ENCODE data around the gene RAB5B. TPM values are rescaled to one million over a fixed set of nuclear protein-coding genes. Genes with fewer than 3 reads are reported as not detected.

RAB5B gene
- total RNA-seq, 1 experiment from 2014 or later: 102 TPM

GRCh38 chr12:55925870-55926737 lies 47.8 kb upstream of the RAB5B start:
- Histone ChIP-seq H3K27me3 (ENCODE audit: control insufficient read depth, insufficient read depth, low read length) (no peaks in the 10 kb centered on the region), H3K9me3 (ENCODE audit: control insufficient read depth, insufficient read depth, low read depth, low read length) (no peaks in the 10 kb centered on the region), H3K36me3 (ENCODE audit: control insufficient read depth, insufficient read depth, low read length) (peaks cover 4% of the 10 kb centered on the region; the same call in 1 of the 2 replicates), H3K27ac (ENCODE audit: low read length) (peak overlapping the region; percentile 100), H3K4me3 (ENCODE audit: low read depth in 2 of 2, low read length in 2 of 2) (peak overlapping the region; percentile 67 to 91), H3K4me1 (ENCODE audit: control insufficient read depth, insufficient read depth, low read length) (peaks cover 28% of the 10 kb centered on the region)
- peak; percentile 5 for ATAC-seq
- TSS peak; percentile 81 for BruUV-seq (replicated peaks)
- TF ChIP-seq CTCF (IDR thresholded peaks at IDR 0.05) (0 out of 2 replicates have a peak, but pooled peaks have one; percentile 26), POLR2AphosphoS5 (IDR thresholded peaks at IDR 0.05; ENCODE audit: low read depth, low read length) (no peak)
- in situ Hi-C loops (cut with HindIII; ENCODE audit: low pct_unique_long_range_greater_than_20kb, low sequenced_read_pairs): no loop called here
- intact Hi-C loops (cut with micrococcal nuclease; ENCODE audit: unreplicated experiment): loop anchor here (2.0 to 5.0 kb wide), 2 partner anchors 97 to 199 kb away; partner anchors contain the start of genes CD63 and DNAJC14
- POLR2A ChIA-PET: interaction anchor here (0.6 to 1.3 kb wide), 3 partner anchors 30 to 109 kb away, joined by 3 to 13 read pairs (median 5); no protein-coding TSS in a partner anchor
- no peak for DNase-seq (ENCODE audit: low read depth, low spot score)
- CTCF ChIA-PET: interaction anchor here (0.6 to 0.7 kb wide), 3 partner anchors 89 to 151 kb away, joined by 4 to 9 read pairs (median 7); no protein-coding TSS in a partner anchor

GRCh38 chr12:55926738-55927587 lies 46.9 kb upstream of the RAB5B start:
- TF ChIP-seq POLR2AphosphoS5 (IDR thresholded peaks at IDR 0.05; ENCODE audit: low read depth, low read length) (peak; percentile 76; the same call in 1 of the 2 replicates), CTCF (IDR thresholded peaks at IDR 0.05) (peak; percentile 96), REST (IDR thresholded peaks at IDR 0.05; ENCODE audit: insufficient read depth in 1 of 2, low read depth in 2 of 2, low read length in 1 of 2) (no peak), SIN3A (IDR thresholded peaks at IDR 0.05; ENCODE audit: borderline replicate concordance, insufficient read depth, low read depth, low read length) (no peak), TCF7L2 (IDR thresholded peaks at IDR 0.05; ENCODE audit: low read depth, low read length) (no peak)
- no peaks in the 10 kb centered on the region for H3K9me3 ChIP-seq (ENCODE audit: control insufficient read depth, insufficient read depth, low read depth, low read length)
- H3K27me3 ChIP-seq (ENCODE audit: control insufficient read depth, insufficient read depth, low read length): no peaks in the 10 kb centered on the region
- ATAC-seq (peak; percentile 89), DNase-seq (ENCODE audit: low read depth, low spot score) (peak; percentile 84)
- TSS peak; percentile 97 for BruUV-seq (replicated peaks)
- H3K4me1 ChIP-seq (ENCODE audit: control insufficient read depth, insufficient read depth, low read length): peaks cover 32% of the 10 kb centered on the region
- peaks cover 4% of the 10 kb centered on the region; the same call in 1 of the 2 replicates for H3K36me3 ChIP-seq (ENCODE audit: control insufficient read depth, insufficient read depth, low read length)
- peak overlapping the region; percentile 100 for H3K27ac ChIP-seq (ENCODE audit: low read length)
- ChIA-PET CTCF (interaction anchor here (0.6 to 0.7 kb wide), 5 partner anchors 13 to 152 kb away, joined by 3 to 11 read pairs (median 8); no protein-coding TSS in a partner anchor), POLR2A (interaction anchor here (0.6 to 1.3 kb wide), 3 partner anchors 29 to 110 kb away, joined by 3 to 13 read pairs (median 5); no protein-coding TSS in a partner anchor)
- peak overlapping the region; percentile 67 to 91 for H3K4me3 ChIP-seq (ENCODE audit: low read depth in 2 of 2, low read length in 2 of 2)
- in situ Hi-C loops (cut with HindIII; ENCODE audit: low pct_unique_long_range_greater_than_20kb, low sequenced_read_pairs) (no loop called here), intact Hi-C loops (cut with micrococcal nuclease; ENCODE audit: unreplicated experiment) (loop anchor here (2.0 to 5.0 kb wide), 2 partner anchors 98 to 200 kb away; partner anchors contain the start of genes CD63 and DNAJC14)
